NOMO-1 treated with dmso at 0.1 percent for 144 hours (cell line): Measurements from ENCODE around the gene CMPK1.
A peak's percentile ranks its signal among the peaks of the same experiment; 100 is the strongest.
"Not testable (repeated sequence)": the region's sequence is repeated elsewhere in the genome, so short reads cannot be mapped to it uniquely, and the experiment has no call there.

Experiments
- DNase-seq: peaks from one replicate; lab custom pipeline; 2025; ENCODE audit not compliant: unreplicated experiment; lab: John Stamatoyannopoulos, UW

The CMPK1 gene

GRCh38 chr1:47337350-47337749 lies 3.8 kb downstream of the CMPK1 start:
- no peak for DNase-seq

GRCh38 chr1:47338249-47339077 lies 4.9 kb downstream of the CMPK1 start:
- no peak for DNase-seq

DNA sequence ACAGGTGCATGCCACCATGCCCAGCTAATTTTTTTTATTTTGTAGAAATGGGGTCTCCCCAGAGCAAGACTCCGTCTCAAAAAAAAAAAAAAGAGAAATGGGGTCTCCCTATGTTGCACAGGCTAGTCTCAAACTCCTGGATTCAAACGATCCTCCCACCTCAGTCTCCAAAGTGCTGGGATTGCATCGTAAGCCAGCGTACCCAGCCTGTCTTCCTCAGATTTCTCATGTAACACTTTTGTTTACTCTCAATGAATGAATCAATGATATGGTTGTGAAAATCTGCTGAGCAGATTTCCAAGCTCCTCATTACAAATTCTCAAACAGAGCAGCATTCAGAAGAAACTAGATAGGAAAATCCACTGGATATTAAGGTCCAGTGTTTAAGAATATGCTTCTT lies 6.6 kb downstream of the CMPK1 start:
- no peak for DNase-seq

GRCh38 chr1:47346979-47347378 lies 13.4 kb downstream of the CMPK1 start:
- DNase-seq = not testable (repeated sequence)

DNA sequence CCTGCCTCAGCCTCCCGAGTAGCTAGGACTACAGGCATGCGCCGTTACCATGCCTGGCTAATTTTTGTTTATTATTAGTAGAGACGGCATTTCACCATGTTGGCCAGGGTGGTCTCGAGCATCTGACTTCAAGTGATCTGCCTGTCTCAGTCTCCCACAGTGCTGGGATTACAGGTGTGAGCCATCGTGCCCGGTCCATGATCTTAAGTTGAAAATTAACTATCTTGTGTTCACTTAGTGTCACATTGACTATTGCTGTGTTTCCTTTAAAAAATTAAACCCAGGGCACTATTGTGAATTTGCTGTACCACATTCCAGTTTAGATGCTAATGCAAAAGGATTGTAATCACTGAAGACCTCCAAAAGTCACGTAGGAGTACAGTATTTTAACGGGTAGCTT lies 14.1 kb downstream of the CMPK1 start:
- DNase-seq = no peak

DNA sequence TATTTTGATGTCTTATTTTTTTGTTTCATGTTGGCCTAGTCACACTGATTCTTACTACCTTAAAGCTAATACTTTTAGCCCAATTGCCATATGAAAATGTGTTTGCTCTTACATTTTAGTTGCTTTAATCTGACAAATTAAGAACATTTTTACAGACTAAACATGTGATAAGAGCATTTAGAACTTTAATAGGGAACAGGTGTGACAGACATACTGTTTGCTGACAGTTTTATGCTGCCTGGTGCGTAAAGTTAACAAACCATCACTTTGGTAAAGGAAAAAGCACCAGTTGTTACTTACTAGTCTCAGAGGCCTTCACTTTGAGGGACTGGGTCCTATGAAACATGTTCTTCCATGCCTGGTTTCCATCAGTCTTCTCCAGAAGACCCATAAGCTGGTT lies 14.7 kb downstream of the CMPK1 start:
- DNase-seq = no peak

- no peak for DNase-seq
Measured at GRCh38 chr1:47351305-47351704, 17.7 kb downstream of the CMPK1 start.

DNA sequence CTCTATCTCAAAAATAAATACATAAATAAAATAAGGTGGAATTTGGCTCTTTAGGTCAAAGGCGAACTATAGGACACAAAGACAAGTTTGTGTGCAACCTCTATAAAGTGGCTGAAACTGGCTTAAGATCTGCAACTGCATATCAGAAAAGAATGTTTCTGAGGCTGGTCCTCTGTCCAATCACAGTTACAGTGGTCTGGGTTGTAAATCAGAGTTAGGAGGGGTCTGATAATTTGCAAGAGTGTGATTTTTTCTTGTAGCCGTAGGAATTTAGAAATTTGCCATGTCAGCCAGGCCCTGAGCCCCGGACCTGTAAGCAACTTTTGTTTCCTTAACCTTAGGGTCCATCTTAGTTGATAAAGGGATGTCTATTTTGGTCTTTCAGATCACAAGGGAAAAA lies 27.8 kb downstream of the CMPK1 start:
- no peak for DNase-seq

GRCh38 chr1:47362828-47363227 lies 29.2 kb downstream of the CMPK1 start:
- DNase-seq = no peak

- DNase-seq = no peak
Measured at GRCh38 chr1:47367651-47368050, 34.1 kb downstream of the CMPK1 start.

GRCh38 chr1:47371016-47371517 lies 37.5 kb downstream of the CMPK1 start:
- DNase-seq = no peak

GRCh38 chr1:47374501-47374900 lies 40.9 kb downstream of the CMPK1 start:
- no peak for DNase-seq

GRCh38 chr1:47378147-47378546 lies 44.6 kb downstream of the CMPK1 start:
- no peak for DNase-seq

DNA sequence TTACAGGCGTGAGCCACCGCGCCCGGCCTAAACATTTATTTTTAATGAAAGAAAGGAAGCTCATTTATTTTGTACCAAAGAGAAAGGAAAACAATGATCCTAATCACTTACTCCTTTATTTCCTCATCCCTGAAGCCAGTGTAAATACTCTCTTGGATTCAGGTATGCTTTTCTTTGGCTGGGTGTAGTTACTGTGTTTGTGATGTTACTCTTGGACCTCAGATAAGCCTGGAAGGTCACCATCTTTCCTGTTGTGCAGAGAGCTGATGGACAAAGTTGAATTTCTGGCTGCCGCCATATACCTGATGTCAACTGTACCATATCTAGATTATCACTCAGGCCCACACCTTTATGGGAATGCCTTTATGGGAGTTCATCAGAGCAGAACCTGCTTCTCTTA lies 47.1 kb downstream of the CMPK1 start:
- DNase-seq = no peak

DNA sequence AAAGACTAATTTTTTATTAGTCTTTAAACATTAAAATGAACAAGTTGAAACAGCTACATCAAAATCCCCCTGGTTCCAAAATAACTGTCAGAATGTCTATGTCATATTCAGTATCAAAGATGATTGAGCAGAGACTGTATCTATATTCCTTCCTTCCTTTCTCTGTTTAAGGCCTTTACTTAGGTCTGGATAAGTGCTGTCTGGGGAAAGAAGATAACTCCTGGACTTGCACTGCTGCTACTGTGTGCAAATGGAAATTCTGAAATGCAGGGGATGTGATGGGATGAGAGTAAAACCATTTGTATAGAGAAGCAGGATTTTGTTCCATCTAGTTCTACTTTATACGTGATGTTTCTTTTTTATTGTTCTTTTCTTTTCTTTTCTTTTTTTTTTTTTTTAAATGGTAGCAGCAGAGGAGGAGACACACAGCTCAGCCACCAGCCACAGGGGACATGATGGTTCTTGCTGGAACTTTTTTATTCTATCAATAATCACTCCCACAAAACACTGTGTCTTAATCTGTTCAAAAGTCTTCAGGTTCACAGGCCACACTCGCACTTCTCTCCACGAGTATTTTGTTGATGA lies 48.9 kb downstream of the CMPK1 start:
- no peak for DNase-seq

DNA sequence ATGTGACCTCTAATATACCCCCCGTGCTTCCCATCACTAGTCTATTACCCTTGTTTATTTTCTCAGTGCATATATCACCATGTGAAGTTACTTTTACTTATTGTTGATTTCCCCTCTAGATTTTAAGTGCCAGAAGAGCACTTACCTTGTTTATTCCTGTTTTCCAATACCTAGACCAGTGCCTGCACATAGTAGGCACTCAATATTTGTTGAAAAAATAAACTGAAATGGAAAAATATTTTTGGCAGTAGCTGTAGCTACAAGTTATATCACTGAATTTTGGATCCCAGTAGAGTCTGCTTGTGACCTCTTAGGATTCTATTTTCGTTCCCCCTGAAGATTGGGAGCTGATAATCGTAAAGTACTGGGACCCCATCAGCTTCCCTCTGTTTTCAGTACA lies 50.5 kb downstream of the CMPK1 start:
- no peak for DNase-seq

- DNase-seq = no peak
Measured at GRCh38 chr1:47385020-47385419, 51.4 kb downstream of the CMPK1 start.

DNA sequence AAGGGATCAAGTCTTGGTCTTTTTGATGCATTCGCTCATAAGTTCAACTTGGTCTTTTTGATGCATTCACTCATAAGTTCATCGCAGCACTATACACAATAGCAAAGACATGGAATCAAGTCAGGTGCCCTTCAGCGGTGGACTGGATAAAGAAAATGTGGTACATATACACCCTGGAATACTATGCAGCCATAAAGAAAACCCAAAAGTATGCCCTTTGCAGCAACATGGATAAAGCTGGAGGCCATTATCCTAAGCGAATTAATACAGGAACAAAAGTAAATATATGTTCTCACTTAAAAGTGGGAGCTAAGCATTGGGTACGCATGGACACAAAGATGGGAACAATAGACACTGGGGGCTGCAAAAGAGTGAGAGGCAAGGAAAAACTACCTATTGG lies 52.7 kb downstream of the CMPK1 start:
- no peak for DNase-seq

GRCh38 chr1:47388030-47388890 lies 54.7 kb downstream of the CMPK1 start:
- no peak for DNase-seq

DNA sequence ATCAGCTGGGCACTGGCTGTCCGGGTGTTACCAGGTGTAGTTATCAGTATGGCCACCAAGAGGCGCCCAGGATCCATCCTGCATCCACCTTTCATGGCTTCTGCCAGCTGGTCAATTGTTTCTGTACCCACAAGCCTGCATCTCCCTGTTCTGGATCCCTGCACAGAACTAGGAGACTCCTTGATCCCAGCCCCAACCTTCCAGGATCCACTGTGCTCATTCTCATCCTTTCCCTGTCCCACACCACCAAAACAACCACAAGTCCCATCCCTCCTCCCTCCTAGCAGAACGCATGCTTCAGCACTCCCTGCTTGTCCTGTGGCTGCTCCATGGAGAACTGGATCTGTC lies 55.3 kb downstream of the CMPK1 start:
- peak; percentile 9 for DNase-seq

- DNase-seq = no peak
Measured at GRCh38 chr1:47389731-47390130, 56.1 kb downstream of the CMPK1 start.

DNA sequence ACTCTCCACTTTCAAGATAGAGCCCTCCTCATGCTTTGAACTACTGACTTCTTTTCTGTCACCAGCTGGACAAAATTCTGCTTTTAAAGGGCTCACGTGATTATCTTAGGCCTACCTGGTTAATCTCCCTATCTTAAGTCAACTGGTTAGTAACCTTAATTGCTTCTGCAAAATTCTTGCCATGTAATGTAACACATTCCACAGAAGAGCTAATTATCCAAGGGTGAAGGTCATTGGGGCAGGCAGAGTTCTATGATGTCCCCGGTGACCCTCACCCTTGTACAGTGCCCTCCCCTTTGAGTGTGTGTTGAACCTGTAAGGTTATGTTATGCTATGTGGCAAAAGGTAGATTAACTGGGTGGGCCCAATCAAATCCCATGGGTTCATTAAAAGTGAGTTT lies 57.3 kb downstream of the CMPK1 start:
- no peak for DNase-seq
